K562 (cell line): ENCODE results near the gene DEPP1. TPM values are rescaled to one million over a fixed set of nuclear protein-coding genes. Genes with fewer than 3 reads are reported as not detected.
A peak's percentile ranks its signal among the peaks of the same experiment; 100 is the strongest.

Experiments
- ATAC-seq: fragments of 200-7000 bp; cut with Tn5 transposase; 3 replicates; pipeline ENCODE4 v1.9.1; 2020; ENCODE audit warnings: moderate library complexity
- BruUV-seq: library from RNA; stranded (reverse); fragments of 400-500 nt; replicated peaks from 2 replicates; lab custom pipeline; 2021; lab: Mats Ljungman, UMichigan
- CTCF ChIA-PET: fragments of 300-600 bp; formaldehyde crosslinking; extraction: SDS; loops from one replicate; lab custom pipeline; 2021; ENCODE audit warnings: low intra/inter-chr PET ratio; lab: Yijun Ruan, JAX
- POLR2A ChIA-PET: fragments of 300-600, 350-650 bp; sonication (Branson Sonifier 250); formaldehyde crosslinking; extraction: SDS; loops from one replicate; lab custom pipeline; 2021; ENCODE audit warnings: antibody characterized with exemption, inconsistent platforms; lab: Yijun Ruan, JAX
- DNase-seq, 4 experiments: peaks; one replicate each; pipeline versions ENCODE4 v3.0.0 to v3.0.0-alpha.2; 2011 to 2018; ENCODE audit warnings: low spot score in 3 of 4, mixed read lengths in 3 of 4; ENCODE audit errors: extremely low read depth in 1 of 4
- FAIRE-seq: peaks from 2 replicates; lab custom pipeline; 2011; peaks lifted over from hg19 to GRCh38; lab: Jason Lieb, UNC
- H2AFZ ChIP-seq: 2 replicates; pipeline ENCODE4 v1.6.0; 2011; ENCODE audit warnings: low read depth, low read length, control low read depth, inconsistent platforms
- H3K27ac ChIP-seq: fragments of 200-600 bp; 3 replicates; pipeline ENCODE4 v1.8.0; 2011; ENCODE audit warnings: low read depth, mild to moderate bottlenecking, control low read depth, inconsistent platforms, low read length, moderate library complexity, mixed read lengths; ENCODE audit errors: extremely low read depth
- H3K27me3 ChIP-seq, 2 experiments: fragments of 300-600 bp in 1 of 2; 2 replicates in 1 of 2; 3 replicates in 1 of 2; pipeline versions ENCODE4 v1.6.0 to v1.8.0; 2011; ENCODE audit warnings: inconsistent platforms in 2 of 2, low read length in 2 of 2, mild to moderate bottlenecking in 1 of 2, mixed read lengths in 1 of 2, moderate library complexity in 1 of 2; ENCODE audit not compliant: control insufficient read depth in 2 of 2, insufficient read depth in 2 of 2
- H3K36me3 ChIP-seq: fragments of 300-600 bp; 3 replicates; pipeline ENCODE4 v1.8.0; 2011; ENCODE audit warnings: mild to moderate bottlenecking, low read length, inconsistent platforms; ENCODE audit not compliant: control insufficient read depth, insufficient read depth
- H3K4me1 ChIP-seq, 2 experiments: fragments of 200-600 bp in 1 of 2; replicated peaks in 1 of 2; 2 replicates in 1 of 2; 3 replicates in 1 of 2; pipeline versions ENCODE4 v1.5.1 to v1.8.0; 2011; ENCODE audit warnings: inconsistent platforms in 2 of 2, low read length in 2 of 2, mild to moderate bottlenecking in 1 of 2, mixed read lengths in 1 of 2, moderate library complexity in 1 of 2; ENCODE audit not compliant: control insufficient read depth in 2 of 2, insufficient read depth in 2 of 2
- H3K4me2 ChIP-seq: 2 replicates; pipeline ENCODE4 v1.6.1; 2011; ENCODE audit warnings: low read length, control low read depth, inconsistent platforms, mixed read lengths; ENCODE audit not compliant: insufficient read depth
- H3K4me3 ChIP-seq: fragments of 200-600 bp; sonication (generic), shearing (Covaris generic); 2 replicates; pipeline ENCODE4 v1.5.1; 2016; ENCODE audit warnings: control low read depth, inconsistent platforms
- H3K79me2 ChIP-seq: fragments of 200-600 bp; 3 replicates; pipeline ENCODE4 v1.8.0; 2011; ENCODE audit warnings: low read length, inconsistent platforms; ENCODE audit not compliant: control insufficient read depth, insufficient read depth
- H3K9ac ChIP-seq, 2 experiments: 2 replicates each; pipeline versions ENCODE4 v1.6.0 to v1.6.1; 2011; ENCODE audit warnings: low read depth in 2 of 2, low read length in 2 of 2, control low read depth in 1 of 2, inconsistent platforms in 1 of 2, mild to moderate bottlenecking in 1 of 2, mixed read lengths in 1 of 2; ENCODE audit not compliant: insufficient read depth in 1 of 2
- H3K9me1 ChIP-seq: one replicate; pipeline ENCODE4 v1.6.0; 2011; ENCODE audit warnings: inconsistent platforms, mild to moderate bottlenecking, low read length, moderate library complexity; ENCODE audit not compliant: control insufficient read depth, insufficient read depth
- H3K9me3 ChIP-seq: replicated peaks from 2 replicates; pipeline ENCODE4 v1.5.1; 2011; ENCODE audit warnings: low read depth, low read length, inconsistent platforms; ENCODE audit not compliant: control insufficient read depth, insufficient read depth
- H4K20me1 ChIP-seq: replicated peaks from 2 replicates; pipeline ENCODE4 v1.6.1; 2011; ENCODE audit warnings: low read length, inconsistent platforms, mixed read lengths; ENCODE audit not compliant: control insufficient read depth, insufficient read depth
- MBD2 ChIP-seq: sonication (generic); IDR thresholded peaks from 2 replicates; pipeline ENCODE4 v1.6.1; 2016; ENCODE audit warnings: low read depth, borderline replicate concordance
- MCM7 ChIP-seq, 2 experiments: fragments of 450-650 bp; IDR thresholded peaks; 2 replicates each; pipeline ENCODE4 v1.6.1; 2016 to 2018
- OTX1 ChIP-seq: fragments of 450-650 bp; formaldehyde crosslinking; IDR thresholded peaks from 2 replicates; pipeline ENCODE4 v1.4.0; 2022; ENCODE audit warnings: mild to moderate bottlenecking
- PTRF ChIP-seq: fragments of 450-650 bp; IDR thresholded peaks from 2 replicates; pipeline ENCODE4 v1.6.1; 2016; ENCODE audit warnings: mild to moderate bottlenecking, missing genetic modification characterization, missing compliant biosample characterization
- RUNX1 ChIP-seq: sonication (generic); IDR thresholded peaks from 2 replicates; pipeline ENCODE4 v1.6.1; 2016; ENCODE audit warnings: antibody characterized with exemption, low read depth
- SETDB1 ChIP-seq: IDR thresholded peaks from one replicate; pipeline ENCODE4 v1.6.1; 2012; ENCODE audit warnings: low read length, control low read depth, inconsistent platforms
- TAL1 ChIP-seq: fragments of 450-650 bp; IDR thresholded peaks from 2 replicates; pipeline ENCODE4 v1.6.1; 2016; ENCODE audit warnings: mild to moderate bottlenecking
- TCF3 ChIP-seq: sonication (generic); formaldehyde crosslinking; IDR thresholded peaks from 2 replicates; pipeline ENCODE4 v1.4.0; 2020; ENCODE audit warnings: mild to moderate bottlenecking, missing genetic modification reagents
- TEAD2 ChIP-seq: fragments of 450-650 bp; IDR thresholded peaks from 2 replicates; pipeline ENCODE4 v1.6.1; 2016; ENCODE audit warnings: missing genetic modification characterization, control low read depth, missing compliant biosample characterization
- ZKSCAN8 ChIP-seq: fragments of 200-800 bp; sonication (Bioruptor generic); IDR thresholded peaks from 2 replicates; pipeline ENCODE4 v1.6.1; 2016; ENCODE audit warnings: missing genetic modification characterization, missing compliant biosample characterization
- ZNF444 ChIP-seq: fragments of 250-450 bp; sonication (Bioruptor Pico); IDR thresholded peaks from 2 replicates; pipeline ENCODE4 v1.4.0; 2020; ENCODE audit warnings: mild to moderate bottlenecking, moderate library complexity
- ZZZ3 ChIP-seq: fragments of 450-650 bp; IDR thresholded peaks from 2 replicates; pipeline ENCODE4 v1.6.1; 2016; ENCODE audit warnings: antibody characterized with exemption, mild to moderate bottlenecking, moderate library complexity
- WGBS: fragments of 100-300 bp; shearing (Covaris generic); methylation state at CpG from one replicate; pipeline ENCODE4 v1.1.6; 2016; ENCODE audit warnings: low coverage, mixed read lengths; ENCODE audit not compliant: insufficient coverage; ENCODE audit errors: missing lambda C conversion rate; 5-methylcytosine and 5-hydroxymethylcytosine counted together
- in situ Hi-C: fragments of 300-500 bp; cut with MboI; formaldehyde crosslinking; loops from 4 replicates; pipeline ENCODE4 v1.15.0; 2018; ENCODE audit warnings: inconsistent platforms, mixed read lengths
- intact Hi-C: fragments of 100-400 bp; cut with micrococcal nuclease; formaldehyde crosslinking; loops from 2 replicates; pipeline ENCODE4 v1.14.2; 2022
- polyA plus RNA-seq, 8 experiments: library from polyadenylated mRNA; depleted of rRNA in 4 of 8; stranded (reverse) in 5 of 8; unstranded in 3 of 8; fragments of >200 nt; fragmentation: Nextera tagmentation in 2 of 8; fragmentation: Illumina TruSeq in 1 of 8; extraction: Ambion mirVana in 2 of 8; extraction: Trizol in 1 of 8; gene quantifications; 2 replicates each; pipeline versions ENCODE4 v1.2.1 to v1.2.3, GENCODE V29; 2011 to 2014; ENCODE audit warnings: inconsistent platforms in 1 of 8, missing spikeins in 1 of 8
- total RNA-seq, 7 experiments: library from RNA; depleted of rRNA in 6 of 7; stranded (reverse); fragments of >200 nt in 6 of 7; fragmentation: Illumina TruSeq in 2 of 7; extraction: Trizol in 2 of 7; gene quantifications; 2 replicates each; pipeline versions ENCODE4 v1.2.1 to v1.2.3, GENCODE V29; 2011 to 2021; ENCODE audit warnings: low replicate concordance in 1 of 7
- TF ChIP-seq, protein P1 (sequence below): sonication (generic); formaldehyde crosslinking; IDR thresholded peaks from 2 replicates; pipeline ENCODE4 v1.8.0; 2022; ENCODE audit warnings: mild to moderate bottlenecking, missing genetic modification reagents
- TF ChIP-seq, protein P2 (sequence below): sonication (generic); formaldehyde crosslinking; IDR thresholded peaks from 2 replicates; pipeline ENCODE4 v1.8.0; 2023; ENCODE audit warnings: mild to moderate bottlenecking, missing genetic modification reagents

Gene DEPP1
- total and polyA plus RNA-seq, 9 of the 15 experiments (the other 6 are each of a cell fraction or from before 2014, with no cell fraction given), result 0.04 to 0.54 (median 0.20) TPM; not detected in 1

DNA sequence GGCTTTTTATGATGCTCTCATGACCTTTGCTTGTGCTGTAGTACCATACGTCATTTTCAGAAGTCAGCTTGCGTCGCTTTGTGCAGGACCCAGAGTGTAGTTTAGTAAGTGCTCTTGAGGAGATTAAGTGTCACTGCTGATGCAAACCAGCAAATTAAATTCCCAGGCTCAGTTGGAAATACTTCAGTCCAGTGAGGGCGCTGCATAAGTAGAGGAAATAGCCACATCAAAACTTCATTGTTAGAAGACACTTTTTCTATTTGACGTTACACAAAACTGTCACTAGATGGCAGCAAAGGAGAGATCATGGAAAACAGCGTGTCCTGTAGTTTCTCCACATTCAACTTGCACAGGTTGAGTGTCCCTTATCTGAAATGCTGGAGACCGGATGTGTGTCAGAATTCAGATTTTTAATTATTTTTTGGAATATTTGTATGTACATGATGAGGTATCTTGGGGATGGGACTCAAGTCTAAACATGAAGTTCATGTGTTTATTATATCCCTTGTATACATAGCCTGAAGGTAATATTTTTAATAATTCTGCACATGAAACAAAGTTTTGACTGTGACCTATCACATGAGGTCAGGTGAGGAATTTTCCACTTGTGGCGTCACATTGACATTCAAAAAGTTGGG lies 30.0 kb upstream of the DEPP1 start (continued):
- 0 out of 2 replicates have a peak, but pooled peaks have one; percentile 16 for TF ChIP-seq TEAD2
- no peak for TF ChIP-seq MBD2
- no peak for TF ChIP-seq ZKSCAN8 (CRISPR knock-in tag)

DNA sequence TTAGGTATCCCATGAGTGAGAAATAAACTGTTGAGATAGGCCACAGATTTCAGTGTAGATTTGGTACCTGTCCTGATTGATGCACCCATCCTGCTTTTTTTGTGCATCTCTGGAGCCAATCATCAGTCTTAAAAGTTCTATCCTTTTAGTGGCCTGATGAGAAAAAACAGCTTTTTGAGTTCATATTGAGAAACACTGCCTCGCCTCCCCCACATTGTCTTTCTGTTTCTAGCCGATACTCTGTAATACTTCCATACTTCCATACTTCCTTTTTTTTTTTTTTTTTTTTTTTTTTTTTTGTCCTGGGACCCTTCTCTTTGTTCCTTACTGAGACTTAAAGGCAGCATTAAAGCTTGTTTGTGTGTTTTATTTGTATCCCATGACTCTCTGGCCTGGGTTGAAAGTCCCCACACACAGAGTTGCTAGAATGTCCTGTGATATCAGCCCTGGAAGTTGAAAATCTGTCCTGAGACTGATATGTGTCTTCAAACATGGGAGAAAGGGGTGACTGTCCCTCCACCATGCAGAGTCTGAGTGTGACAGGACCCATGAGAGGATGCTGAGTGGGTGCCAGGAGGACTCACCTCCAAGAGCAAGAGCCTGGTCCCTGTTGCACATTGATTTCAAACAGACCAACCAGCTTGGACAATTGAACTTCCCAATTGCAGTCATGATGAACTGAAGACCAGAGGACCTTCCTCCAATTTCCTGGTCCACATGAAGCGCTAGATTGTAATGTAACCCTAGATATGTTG lies 27.8 kb upstream of the DEPP1 start:
- 53% methylated on average over 3 of the region's 3 CpGs for WGBS
- intact Hi-C loops, result loop anchor here (5.0 kb wide), 2 partner anchors 461 to 1016 kb away; no protein-coding TSS in a partner anchor

More for the DNA sequence above, 27.8 kb upstream of the DEPP1 start:
- no peaks in the 10 kb centered on the region for H4K20me1 ChIP-seq
- H3K4me3 ChIP-seq, result no peak overlapping the region
- FAIRE-seq (no peak), ATAC-seq (no peak), DNase-seq (no peak)
- H3K9ac ChIP-seq, result no peak overlapping the region
- no peaks in the 10 kb centered on the region for H3K9me1 ChIP-seq
- no TSS peak for BruUV-seq
- no peak overlapping the region for H2AFZ ChIP-seq
- POLR2A ChIA-PET, result no interaction called here
- H3K27me3 ChIP-seq, result no peaks in the 10 kb centered on the region
- no peak for TF ChIP-seq OTX1 (CRISPR knock-in tag)
- TF ChIP-seq ZZZ3, result no peak
- TF ChIP-seq, protein P1, sequence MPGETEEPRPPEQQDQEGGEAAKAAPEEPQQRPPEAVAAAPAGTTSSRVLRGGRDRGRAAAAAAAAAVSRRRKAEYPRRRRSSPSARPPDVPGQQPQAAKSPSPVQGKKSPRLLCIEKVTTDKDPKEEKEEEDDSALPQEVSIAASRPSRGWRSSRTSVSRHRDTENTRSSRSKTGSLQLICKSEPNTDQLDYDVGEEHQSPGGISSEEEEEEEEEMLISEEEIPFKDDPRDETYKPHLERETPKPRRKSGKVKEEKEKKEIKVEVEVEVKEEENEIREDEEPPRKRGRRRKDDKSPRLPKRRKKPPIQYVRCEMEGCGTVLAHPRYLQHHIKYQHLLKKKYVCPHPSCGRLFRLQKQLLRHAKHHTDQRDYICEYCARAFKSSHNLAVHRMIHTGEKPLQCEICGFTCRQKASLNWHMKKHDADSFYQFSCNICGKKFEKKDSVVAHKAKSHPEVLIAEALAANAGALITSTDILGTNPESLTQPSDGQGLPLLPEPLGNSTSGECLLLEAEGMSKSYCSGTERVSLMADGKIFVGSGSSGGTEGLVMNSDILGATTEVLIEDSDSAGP, result no peak
- TF ChIP-seq PTRF (tag), result no peak
- no peak for TF ChIP-seq RUNX1
- no peak for TF ChIP-seq ZNF444 (CRISPR knock-in tag)
- TF ChIP-seq MCM7 (IDR thresholded peaks at IDR 0.05), result no peak
- TF ChIP-seq SETDB1, result no peak
- no peak for TF ChIP-seq TCF3
- no peak for TF ChIP-seq TAL1
- TF ChIP-seq, protein P2, sequence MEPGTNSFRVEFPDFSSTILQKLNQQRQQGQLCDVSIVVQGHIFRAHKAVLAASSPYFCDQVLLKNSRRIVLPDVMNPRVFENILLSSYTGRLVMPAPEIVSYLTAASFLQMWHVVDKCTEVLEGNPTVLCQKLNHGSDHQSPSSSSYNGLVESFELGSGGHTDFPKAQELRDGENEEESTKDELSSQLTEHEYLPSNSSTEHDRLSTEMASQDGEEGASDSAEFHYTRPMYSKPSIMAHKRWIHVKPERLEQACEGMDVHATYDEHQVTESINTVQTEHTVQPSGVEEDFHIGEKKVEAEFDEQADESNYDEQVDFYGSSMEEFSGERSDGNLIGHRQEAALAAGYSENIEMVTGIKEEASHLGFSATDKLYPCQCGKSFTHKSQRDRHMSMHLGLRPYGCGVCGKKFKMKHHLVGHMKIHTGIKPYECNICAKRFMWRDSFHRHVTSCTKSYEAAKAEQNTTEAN, result no peak
- H3K79me2 ChIP-seq, result peaks cover 24% of the 10 kb centered on the region
- peaks cover under 1 to 3% of the 10 kb centered on the region in 2 experiments; a peak in 1 of 5 replicates for H3K4me1 ChIP-seq
- in situ Hi-C loops, result loop anchor here (10.0 kb wide), 1 partner anchor 458 kb away; no protein-coding TSS in a partner anchor
- H3K36me3 ChIP-seq, result peaks cover 28% of the 10 kb centered on the region
- H3K4me2 ChIP-seq, result no peak overlapping the region
- CTCF ChIA-PET, result no interaction called here
- H3K27ac ChIP-seq, result no peak overlapping the region
- peaks cover 7% of the 10 kb centered on the region; the same call in 1 of the 2 replicates for H3K9me3 ChIP-seq
